A549 (cell line): Measurements from ENCODE around the gene KRTAP10-7. TPM values are rescaled to one million over a fixed set of nuclear protein-coding genes. Genes with fewer than 3 reads are reported as not detected.

Experiments used
- ATAC-seq, 2 experiments: fragments of 200-7000 bp in 1 of 2; fragments of >200 bp in 1 of 2; cut with Nextera tagmentation in 1 of 2; cut with Tn5 transposase in 1 of 2; 3 replicates each; pipeline versions ENCODE4 v1.8.0 to v1.9.1; 2018 to 2020; ENCODE audit warnings: mild to moderate bottlenecking in 1 of 2, moderate library complexity in 1 of 2
- CTCF ChIA-PET: fragments of 300-600 bp; sonication (Branson Sonifier 250); formaldehyde crosslinking; extraction: SDS; loops from one replicate; lab custom pipeline; 2021; ENCODE audit warnings: antibody characterized with exemption, inconsistent platforms; lab: Yijun Ruan, JAX
- POLR2A ChIA-PET: fragments of 350-600 bp; formaldehyde crosslinking; extraction: SDS; loops from one replicate; lab custom pipeline; 2021; ENCODE audit warnings: antibody characterized with exemption, inconsistent platforms; lab: Yijun Ruan, JAX
- DNase-seq, 2 experiments: peaks; one replicate each; pipeline versions ENCODE4 v3.0.0 to v3.0.0-alpha.2; 2011 to 2016; ENCODE audit warnings: low read depth in 1 of 2, low spot score in 1 of 2
- FAIRE-seq: peaks from 2 replicates; lab custom pipeline; 2011; peaks lifted over from hg19 to GRCh38; lab: Jason Lieb, UNC
- H3K27ac ChIP-seq, 2 experiments: fragments of >200 bp; sonication (Bioruptor Twin); formaldehyde crosslinking; 3 replicates each; pipeline ENCODE4 v1.5.1; 2016 to 2017
- H3K4me1 ChIP-seq: fragments of >200 bp; sonication (Bioruptor Twin); formaldehyde crosslinking; 3 replicates; pipeline ENCODE4 v1.6.1; 2016
- H3K4me2 ChIP-seq: fragments of >200 bp; sonication (Bioruptor Twin); formaldehyde crosslinking; 3 replicates; pipeline ENCODE4 v1.6.1; 2016
- H3K4me3 ChIP-seq: fragments of >200 bp; sonication (Bioruptor Twin); formaldehyde crosslinking; 3 replicates; pipeline ENCODE4 v1.5.1; 2016
- H3K9me3 ChIP-seq: fragments of >200 bp; sonication (Bioruptor Twin); formaldehyde crosslinking; 3 replicates; pipeline ENCODE4 v1.6.1; 2016
- ATOH8 ChIP-seq: fragments of 250-450 bp; sonication (Bioruptor Pico); IDR thresholded peaks from 2 replicates; pipeline ENCODE4 v1.5.0; 2020; ENCODE audit warnings: low read depth, mild to moderate bottlenecking, moderate library complexity
- CBX8 ChIP-seq: fragments of 200-600 bp; sonication (generic); IDR thresholded peaks from 2 replicates; pipeline ENCODE4 v1.6.1; 2016
- CEBPB ChIP-seq, 2 experiments: fragments of >200 bp in 1 of 2; sonication (Bioruptor Twin) in 1 of 2; formaldehyde crosslinking in 1 of 2; IDR thresholded peaks; 2 replicates each; pipeline ENCODE4 v1.6.1; 2012 to 2016
- CHD4 ChIP-seq: fragments of 200-600 bp; sonication (generic); IDR thresholded peaks from 2 replicates; pipeline ENCODE4 v1.6.1; 2016; ENCODE audit warnings: antibody characterized with exemption, mild to moderate bottlenecking, borderline replicate concordance
- EHF ChIP-seq: fragments of 250-450 bp; sonication (Bioruptor Pico); IDR thresholded peaks from 2 replicates; pipeline ENCODE4 v1.5.0; 2020; ENCODE audit warnings: mild to moderate bottlenecking
- EHMT2 ChIP-seq: fragments of 200-600 bp; sonication (generic); IDR thresholded peaks from 2 replicates; pipeline ENCODE4 v1.6.1; 2016; ENCODE audit warnings: antibody characterized with exemption, low read depth, mild to moderate bottlenecking, moderate library complexity
- EP300 ChIP-seq, 2 experiments: fragments of >200 bp; sonication (Bioruptor Twin); formaldehyde crosslinking; IDR thresholded peaks; 2 replicates in 1 of 2; 3 replicates in 1 of 2; pipeline ENCODE4 v1.6.1; 2016 to 2017
- ESRRA ChIP-seq: fragments of 150-350 bp; IDR thresholded peaks from 2 replicates; pipeline ENCODE4 v1.6.1; 2014; ENCODE audit warnings: mild to moderate bottlenecking, low read length, borderline replicate concordance
- FOSB ChIP-seq: fragments of 250-450 bp; sonication (Bioruptor Pico); IDR thresholded peaks from 2 replicates; pipeline ENCODE4 v1.5.0; 2020; ENCODE audit warnings: mild to moderate bottlenecking, moderate library complexity
- FOSL2 ChIP-seq, 2 experiments: fragments of 450-650 bp in 1 of 2; fragments of >200 bp in 1 of 2; sonication (Bioruptor Twin) in 1 of 2; formaldehyde crosslinking; IDR thresholded peaks; 2 replicates each; pipeline versions ENCODE4 v1.5.0 to v1.6.1; 2016 to 2020; ENCODE audit warnings: mild to moderate bottlenecking in 1 of 2, moderate library complexity in 1 of 2
- GATA3 ChIP-seq: IDR thresholded peaks from 2 replicates; pipeline ENCODE4 v1.6.1; 2012; ENCODE audit warnings: borderline replicate concordance
- HDAC2 ChIP-seq: fragments of 200-600 bp; sonication (generic); IDR thresholded peaks from 2 replicates; pipeline ENCODE4 v1.6.1; 2016
- HOXB13 ChIP-seq: fragments of 250-450 bp; sonication (Bioruptor Pico); IDR thresholded peaks from 2 replicates; pipeline ENCODE4 v1.5.0; 2020; ENCODE audit warnings: low read depth, mild to moderate bottlenecking, moderate library complexity
- JUN ChIP-seq, 2 experiments: fragments of >200 bp; sonication (Bioruptor Twin); formaldehyde crosslinking; IDR thresholded peaks; 2 replicates in 1 of 2; 3 replicates in 1 of 2; pipeline ENCODE4 v1.6.1; 2016 to 2017
- MAZ ChIP-seq: fragments of 150-350 bp; IDR thresholded peaks from 2 replicates; pipeline ENCODE4 v1.6.1; 2014; ENCODE audit warnings: antibody characterized with exemption, low read depth, low read length, borderline replicate concordance
- NFE2L2 ChIP-seq: fragments of 150-350 bp; conservative IDR thresholded peaks from 2 replicates; pipeline ENCODE4 v1.6.1; 2014; ENCODE audit warnings: low read length
- NR3C1 ChIP-seq: fragments of >200 bp; sonication (Bioruptor Twin); formaldehyde crosslinking; IDR thresholded peaks from 3 replicates; pipeline ENCODE4 v1.6.1; 2017
- POLR2A ChIP-seq: IDR thresholded peaks from 2 replicates; pipeline ENCODE4 v1.6.1; 2012; ENCODE audit warnings: mild to moderate bottlenecking, low read length
- RAD21 ChIP-seq, 2 experiments: fragments of >200 bp in 1 of 2; sonication (Bioruptor Twin) in 1 of 2; formaldehyde crosslinking in 1 of 2; IDR thresholded peaks in 1 of 2; conservative IDR thresholded peaks in 1 of 2; 2 replicates in 1 of 2; 3 replicates in 1 of 2; pipeline ENCODE4 v1.6.1; 2012 to 2018; ENCODE audit warnings: inconsistent platforms in 1 of 2
- RARB ChIP-seq: fragments of 250-450 bp; sonication (Bioruptor Pico); IDR thresholded peaks from 2 replicates; pipeline ENCODE4 v1.8.0; 2021; ENCODE audit warnings: mild to moderate bottlenecking, moderate library complexity
- RCOR1 ChIP-seq: fragments of 150-350 bp; IDR thresholded peaks from 2 replicates; pipeline ENCODE4 v1.6.1; 2014; ENCODE audit warnings: antibody characterized with exemption, low read length, low read depth
- SMC3 ChIP-seq: fragments of >200 bp; sonication (Bioruptor Twin); formaldehyde crosslinking; IDR thresholded peaks from 3 replicates; pipeline ENCODE4 v1.6.1; 2018; ENCODE audit warnings: inconsistent platforms
- SREBF2 ChIP-seq: fragments of 450-650 bp; IDR thresholded peaks from 2 replicates; pipeline ENCODE4 v1.6.1; 2014; ENCODE audit warnings: mild to moderate bottlenecking, moderate library complexity
- TFCP2L1 ChIP-seq: fragments of 250-450 bp; sonication (Bioruptor Pico); IDR thresholded peaks from 2 replicates; pipeline ENCODE4 v1.5.0; 2021; ENCODE audit warnings: mild to moderate bottlenecking
- TP53 ChIP-seq: fragments of 250-450 bp; sonication (Bioruptor Pico); IDR thresholded peaks from 2 replicates; pipeline ENCODE4 v1.5.0; 2021; ENCODE audit warnings: mild to moderate bottlenecking, moderate library complexity
- ZSCAN20 ChIP-seq: fragments of 250-450 bp; sonication (Bioruptor Pico); IDR thresholded peaks from 2 replicates; pipeline ENCODE4 v1.8.0; 2022; ENCODE audit warnings: mild to moderate bottlenecking, moderate library complexity
- WGBS: methylation state at CpG from one replicate; pipeline ENCODE4 v1.1.6; 2017; ENCODE audit errors: missing lambda C conversion rate; 5-methylcytosine and 5-hydroxymethylcytosine counted together
- polyA plus RNA-seq, 4 experiments: library from polyadenylated mRNA; depleted of rRNA in 3 of 4; stranded (reverse); fragments of >200 nt; fragmentation: RNase III in 1 of 4; extraction: RNeasy Plus Mini Kit Qiagen cat#74134 plus additional on column Dnase treatment in 1 of 4; gene quantifications; 2 replicates in 3 of 4; 3 replicates in 1 of 4; pipeline ENCODE4 v1.2.3, GENCODE V29; 2011 to 2017
- TF ChIP-seq, protein P1 (sequence below): fragments of 450-650 bp; IDR thresholded peaks from 2 replicates; pipeline ENCODE4 v1.6.1; 2014; ENCODE audit warnings: antibody characterized with exemption
- TF ChIP-seq, protein P2 (sequence below): fragments of 250-450 bp; sonication (Bioruptor Pico); IDR thresholded peaks from 2 replicates; pipeline ENCODE4 v1.5.0; 2021; ENCODE audit warnings: mild to moderate bottlenecking, moderate library complexity, borderline replicate concordance

The KRTAP10-7 gene
- polyA plus RNA-seq, 2 of the 4 experiments (the other 2 are of a cell fraction), result not detected

- 100% methylated on average over 1 of the region's 6 CpGs for WGBS
- no peak for TF ChIP-seq EHF (CRISPR knock-in tag)
- no peak for TF ChIP-seq JUN (IDR thresholded peaks at IDR 0.05)
- no peak for TF ChIP-seq TP53 (CRISPR knock-in tag)
- no peak for TF ChIP-seq FOSB (CRISPR knock-in tag)
- TF ChIP-seq SMC3, result no peak
- no peak for TF ChIP-seq HOXB13 (CRISPR knock-in tag)
- TF ChIP-seq EP300 (IDR thresholded peaks at IDR 0.05), result no peak
- TF ChIP-seq CEBPB (IDR thresholded peaks at IDR 0.05), result no peak
- TF ChIP-seq ZSCAN20 (CRISPR knock-in tag), result no peak
- TF ChIP-seq GATA3, result no peak
- no peak for TF ChIP-seq RAD21 (conservative IDR thresholded peaks at IDR 0.05 in 1 of 2, IDR thresholded peaks at IDR 0.05 in 1 of 2)
- no peak for TF ChIP-seq RARB (CRISPR knock-in tag)
- no peak for TF ChIP-seq ATOH8 (CRISPR knock-in tag)
- H3K4me3 ChIP-seq, result no peak overlapping the region
- no peak for DNase-seq
- CTCF ChIA-PET, result no interaction called here
- H3K9me3 ChIP-seq, result peaks cover 3% of the 10 kb centered on the region; the same call in 2 of the 3 replicates
- H3K27ac ChIP-seq, result no peak overlapping the region
- no peak overlapping the region for H3K4me2 ChIP-seq
- no peaks in the 10 kb centered on the region for H3K4me1 ChIP-seq
- POLR2A ChIA-PET, result no interaction called here
- FAIRE-seq, result no peak
- ATAC-seq, result no peak
These were observed 48.3 kb upstream of the KRTAP10-7 start for GRCh38 chr21:44552136-44552535.

- CTCF ChIA-PET, result no interaction called here
- ATAC-seq, result no peak
- Histone ChIP-seq H3K27ac (no peak overlapping the region), H3K4me3 (no peak overlapping the region), H3K4me2 (no peak overlapping the region)
- 69% methylated on average over 12 of the region's 13 CpGs for WGBS
- TF ChIP-seq ESRRA, result no peak
- no peak for TF ChIP-seq CEBPB (IDR thresholded peaks at IDR 0.05)
- TF ChIP-seq TFCP2L1, result no peak
- no peak for TF ChIP-seq CBX8
- no peak for TF ChIP-seq GATA3
- no peak for TF ChIP-seq CHD4
- no peak for TF ChIP-seq NFE2L2
- TF ChIP-seq, protein P1, sequence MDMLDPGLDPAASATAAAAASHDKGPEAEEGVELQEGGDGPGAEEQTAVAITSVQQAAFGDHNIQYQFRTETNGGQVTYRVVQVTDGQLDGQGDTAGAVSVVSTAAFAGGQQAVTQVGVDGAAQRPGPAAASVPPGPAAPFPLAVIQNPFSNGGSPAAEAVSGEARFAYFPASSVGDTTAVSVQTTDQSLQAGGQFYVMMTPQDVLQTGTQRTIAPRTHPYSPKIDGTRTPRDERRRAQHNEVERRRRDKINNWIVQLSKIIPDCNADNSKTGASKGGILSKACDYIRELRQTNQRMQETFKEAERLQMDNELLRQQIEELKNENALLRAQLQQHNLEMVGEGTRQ, result no peak
- TF ChIP-seq RCOR1, result no peak
- no peak for TF ChIP-seq SREBF2
- no peak for TF ChIP-seq MAZ
- no peak for TF ChIP-seq EHF (CRISPR knock-in tag)
- no peak for TF ChIP-seq NR3C1
- TF ChIP-seq HDAC2, result no peak
- TF ChIP-seq POLR2A, result no peak
- TF ChIP-seq FOSL2 (IDR thresholded peaks at IDR 0.05), result no peak
- no peak for TF ChIP-seq FOSL2 (CRISPR knock-in tag; IDR thresholded peaks at IDR 0.05)
- TF ChIP-seq EHMT2, result no peak
- no peak for TF ChIP-seq RAD21 (conservative IDR thresholded peaks at IDR 0.05 in 1 of 2, IDR thresholded peaks at IDR 0.05 in 1 of 2)
- TF ChIP-seq, protein P2, sequence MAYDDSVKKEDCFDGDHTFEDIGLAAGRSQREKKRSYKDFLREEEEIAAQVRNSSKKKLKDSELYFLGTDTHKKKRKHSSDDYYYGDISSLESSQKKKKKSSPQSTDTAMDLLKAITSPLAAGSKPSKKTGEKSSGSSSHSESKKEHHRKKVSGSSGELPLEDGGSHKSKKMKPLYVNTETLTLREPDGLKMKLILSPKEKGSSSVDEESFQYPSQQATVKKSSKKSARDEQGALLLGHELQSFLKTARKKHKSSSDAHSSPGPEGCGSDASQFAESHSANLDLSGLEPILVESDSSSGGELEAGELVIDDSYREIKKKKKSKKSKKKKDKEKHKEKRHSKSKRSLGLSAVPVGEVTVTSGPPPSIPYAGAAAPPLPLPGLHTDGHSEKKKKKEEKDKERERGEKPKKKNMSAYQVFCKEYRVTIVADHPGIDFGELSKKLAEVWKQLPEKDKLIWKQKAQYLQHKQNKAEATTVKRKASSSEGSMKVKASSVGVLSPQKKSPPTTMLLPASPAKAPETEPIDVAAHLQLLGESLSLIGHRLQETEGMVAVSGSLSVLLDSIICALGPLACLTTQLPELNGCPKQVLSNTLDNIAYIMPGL (CRISPR knock-in tag), result no peak
- TF ChIP-seq, all 56 proteins: peak for 0
- FAIRE-seq (no peak), DNase-seq (no peak)
- POLR2A ChIA-PET, result no interaction called here
- Histone ChIP-seq H3K9me3 (no peaks in the 10 kb centered on the region; the same call in 2 of the 3 replicates), H3K4me1 (no peaks in the 10 kb centered on the region)
These were observed 47.7 kb upstream of the KRTAP10-7 start for GRCh38 chr21:44552681-44553080.
